ENCODE data around the gene ALX1.

DNA sequence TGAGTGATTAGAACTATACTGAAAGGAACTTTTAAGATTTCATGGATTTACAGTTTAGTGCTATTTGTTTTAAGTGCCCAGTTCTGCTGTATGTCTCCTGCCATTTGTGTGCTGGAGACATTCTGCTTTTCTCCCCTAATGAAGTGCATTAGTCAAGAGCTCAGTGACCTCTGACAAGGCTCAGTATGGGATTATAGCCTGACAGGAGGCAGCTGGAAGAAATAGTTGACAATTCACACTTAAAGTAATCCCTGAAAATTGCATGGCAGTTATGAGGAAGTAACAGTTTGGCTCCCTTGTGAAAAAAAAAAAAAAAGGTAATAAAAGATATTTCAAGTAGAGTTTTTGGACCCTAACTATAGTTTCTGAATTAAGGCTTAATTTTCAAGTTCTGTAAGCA is 70.3 kb downstream of the ALX1 start:
- TF ChIP-seq POLR2A (IDR thresholded peaks at IDR 0.05): no peak
- TF ChIP-seq, protein P1, sequence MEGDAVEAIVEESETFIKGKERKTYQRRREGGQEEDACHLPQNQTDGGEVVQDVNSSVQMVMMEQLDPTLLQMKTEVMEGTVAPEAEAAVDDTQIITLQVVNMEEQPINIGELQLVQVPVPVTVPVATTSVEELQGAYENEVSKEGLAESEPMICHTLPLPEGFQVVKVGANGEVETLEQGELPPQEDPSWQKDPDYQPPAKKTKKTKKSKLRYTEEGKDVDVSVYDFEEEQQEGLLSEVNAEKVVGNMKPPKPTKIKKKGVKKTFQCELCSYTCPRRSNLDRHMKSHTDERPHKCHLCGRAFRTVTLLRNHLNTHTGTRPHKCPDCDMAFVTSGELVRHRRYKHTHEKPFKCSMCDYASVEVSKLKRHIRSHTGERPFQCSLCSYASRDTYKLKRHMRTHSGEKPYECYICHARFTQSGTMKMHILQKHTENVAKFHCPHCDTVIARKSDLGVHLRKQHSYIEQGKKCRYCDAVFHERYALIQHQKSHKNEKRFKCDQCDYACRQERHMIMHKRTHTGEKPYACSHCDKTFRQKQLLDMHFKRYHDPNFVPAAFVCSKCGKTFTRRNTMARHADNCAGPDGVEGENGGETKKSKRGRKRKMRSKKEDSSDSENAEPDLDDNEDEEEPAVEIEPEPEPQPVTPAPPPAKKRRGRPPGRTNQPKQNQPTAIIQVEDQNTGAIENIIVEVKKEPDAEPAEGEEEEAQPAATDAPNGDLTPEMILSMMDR (IDR thresholded peaks at IDR 0.05): no peak
